ENCODE data around the gene ZCCHC3.
"Not testable (repeated sequence)": the region's sequence is repeated elsewhere in the genome, so short reads cannot be mapped to it uniquely, and the experiment has no call there.

Gene ZCCHC3, protein sequence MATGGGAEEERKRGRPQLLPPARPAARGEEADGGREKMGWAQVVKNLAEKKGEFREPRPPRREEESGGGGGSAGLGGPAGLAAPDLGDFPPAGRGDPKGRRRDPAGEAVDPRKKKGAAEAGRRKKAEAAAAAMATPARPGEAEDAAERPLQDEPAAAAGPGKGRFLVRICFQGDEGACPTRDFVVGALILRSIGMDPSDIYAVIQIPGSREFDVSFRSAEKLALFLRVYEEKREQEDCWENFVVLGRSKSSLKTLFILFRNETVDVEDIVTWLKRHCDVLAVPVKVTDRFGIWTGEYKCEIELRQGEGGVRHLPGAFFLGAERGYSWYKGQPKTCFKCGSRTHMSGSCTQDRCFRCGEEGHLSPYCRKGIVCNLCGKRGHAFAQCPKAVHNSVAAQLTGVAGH

DNA sequence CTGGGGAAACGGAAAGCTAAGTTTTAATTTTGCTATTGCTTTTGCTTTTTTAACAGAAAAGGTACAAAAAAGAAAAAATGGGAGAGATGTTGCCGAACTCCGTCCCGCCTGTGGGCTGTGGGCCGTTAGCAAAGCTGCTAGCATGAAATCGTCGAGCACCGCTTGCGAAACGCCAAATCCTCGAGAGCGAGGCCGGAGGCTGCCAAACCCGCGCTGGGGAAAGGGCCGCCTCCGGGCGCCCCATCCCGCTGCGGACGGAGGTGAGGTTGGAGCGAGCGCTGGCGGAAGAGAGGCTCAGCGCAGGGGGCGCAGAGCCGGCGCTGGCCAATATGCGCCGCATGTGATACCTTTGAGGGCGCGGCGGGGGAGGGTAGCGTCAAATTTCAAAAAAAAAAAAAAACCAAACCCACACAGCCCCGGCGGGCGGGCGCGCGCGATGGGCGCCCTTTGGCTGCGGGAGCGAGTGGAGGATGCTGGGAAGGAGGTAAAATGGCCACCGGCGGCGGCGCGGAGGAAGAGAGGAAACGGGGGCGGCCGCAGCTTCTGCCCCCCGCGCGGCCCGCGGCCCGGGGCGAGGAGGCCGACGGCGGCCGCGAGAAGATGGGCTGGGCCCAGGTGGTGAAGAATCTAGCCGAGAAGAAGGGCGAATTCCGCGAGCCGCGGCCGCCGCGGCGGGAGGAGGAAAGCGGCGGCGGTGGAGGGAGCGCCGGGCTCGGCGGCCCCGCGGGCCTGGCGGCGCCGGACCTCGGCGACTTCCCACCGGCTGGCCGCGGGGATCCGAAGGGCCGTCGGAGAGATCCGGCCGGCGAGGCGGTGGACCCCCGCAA, at the start of gene ZCCHC3:
ZCCHC3 (plus strand) TSS at position 473 of the 827 bp plus-strand sequence; CDS start at position 490, 17 bp downstream.
- peak; percentile 89 to 96 for DNase-seq

DNA sequence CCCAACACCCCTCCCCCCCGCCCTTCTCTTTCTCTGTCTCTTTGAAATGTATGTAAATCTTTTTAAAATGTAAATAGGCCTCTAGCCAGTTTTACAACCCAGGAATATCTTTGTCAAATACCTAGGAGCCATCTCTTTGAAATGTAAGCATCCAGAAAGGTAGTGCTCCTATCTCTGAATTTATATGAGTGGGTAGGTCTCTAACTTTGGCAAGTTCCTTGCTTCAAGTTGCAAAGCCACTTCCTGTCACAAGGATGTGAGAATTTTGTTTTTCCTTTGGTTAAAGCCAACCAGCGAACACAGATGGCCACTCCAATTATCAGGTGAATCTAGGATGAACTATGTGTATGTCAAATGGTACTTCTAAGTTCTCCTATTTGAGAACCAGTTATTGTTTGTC, 46.0 kb upstream of the ZCCHC3 start:
- DNase-seq = no peak

DNA sequence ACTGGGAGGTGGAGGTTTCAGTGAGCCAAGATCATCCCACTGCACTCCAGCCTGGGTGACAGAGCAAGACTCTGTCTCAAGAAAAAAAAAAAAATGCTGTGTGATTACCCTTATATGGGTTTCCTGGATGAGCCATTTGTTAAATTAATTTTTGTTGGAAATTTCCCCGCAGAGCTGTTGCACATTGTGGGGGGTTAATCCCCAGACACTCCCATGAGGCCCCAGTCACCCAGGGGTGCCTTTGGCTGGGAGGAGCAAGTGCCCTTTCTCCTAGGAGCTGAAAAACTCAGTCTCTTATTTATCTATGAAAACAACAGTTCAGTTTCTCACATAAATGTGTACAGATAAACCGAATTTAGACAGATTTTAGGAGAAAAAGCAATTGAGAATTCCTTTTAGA, 44.6 kb upstream of the ZCCHC3 start:
- no peak for DNase-seq

DNA sequence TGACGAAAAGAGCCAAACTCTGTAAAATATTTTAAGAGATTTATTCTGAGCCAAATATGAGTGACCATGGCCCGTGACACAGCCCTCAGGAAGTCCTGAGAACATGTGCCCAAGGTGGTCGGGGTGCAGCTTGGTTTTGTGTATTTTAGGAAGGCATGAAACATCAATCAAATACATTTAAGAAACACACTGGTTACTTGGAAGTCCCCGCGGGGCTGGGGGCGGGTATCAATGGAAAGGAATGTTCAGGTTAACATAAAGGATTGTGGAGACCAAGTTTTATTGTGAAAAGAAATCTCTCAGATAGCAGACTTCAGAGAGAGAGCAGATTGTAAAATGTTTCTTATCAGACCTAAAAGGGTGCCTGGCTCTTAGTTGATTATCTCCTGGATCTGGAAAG, 43.9 kb upstream of the ZCCHC3 start:
- DNase-seq = not testable (repeated sequence)

DNA sequence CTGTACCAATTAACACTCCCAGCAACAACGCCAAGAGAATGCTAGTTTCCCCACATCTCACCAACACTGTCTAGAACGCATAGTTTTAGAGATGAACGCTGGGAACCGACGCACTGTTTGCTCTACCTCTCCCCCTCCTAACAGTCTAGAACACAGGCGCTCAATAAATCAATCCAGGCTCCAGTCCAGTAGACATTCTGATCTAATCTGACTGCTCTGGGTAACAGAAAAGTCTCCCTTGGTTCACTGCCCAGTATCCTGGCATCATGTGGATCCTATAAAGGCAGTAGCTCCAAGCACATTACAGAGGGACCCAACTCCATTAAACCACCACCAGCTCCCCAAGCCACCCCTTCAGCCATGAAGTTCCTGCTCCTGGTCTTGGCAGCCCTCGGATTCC, 40.0 kb upstream of the ZCCHC3 start, which contains the start of gene DEFB132:
DEFB132 (plus strand) TSS at position 306 of the 400 bp plus-strand sequence; CDS start at position 361, 55 bp downstream.
- no peak for DNase-seq

DNA sequence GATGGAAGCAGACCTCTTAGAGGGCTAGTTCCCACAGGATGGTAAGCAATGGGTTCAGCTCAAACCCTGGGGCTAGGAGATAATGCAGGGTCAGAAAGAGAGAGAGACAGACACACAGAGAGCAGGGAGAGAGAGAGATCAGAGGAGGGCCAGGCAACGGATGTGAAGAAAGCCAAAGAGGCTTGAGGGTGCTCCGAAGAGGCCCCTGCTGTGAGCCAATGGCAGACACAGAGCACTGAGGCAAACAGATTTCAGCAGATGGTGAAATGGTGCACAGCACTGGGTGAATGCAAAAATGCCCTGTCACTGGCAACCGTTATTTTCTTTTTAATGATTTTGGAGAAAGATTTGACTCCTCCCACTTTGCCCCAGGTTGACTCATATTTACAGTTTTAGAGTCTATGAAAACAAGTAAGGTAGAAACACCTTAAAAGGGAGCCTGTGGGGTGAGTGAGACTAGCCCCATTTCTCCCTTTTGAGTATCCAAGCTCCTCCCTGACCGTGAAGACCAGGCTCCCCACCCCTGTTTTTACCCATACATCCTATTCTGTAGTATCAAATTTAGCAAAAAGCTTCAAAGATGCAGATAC, 39.0 kb upstream of the ZCCHC3 start:
- no peak for DNase-seq

DNA sequence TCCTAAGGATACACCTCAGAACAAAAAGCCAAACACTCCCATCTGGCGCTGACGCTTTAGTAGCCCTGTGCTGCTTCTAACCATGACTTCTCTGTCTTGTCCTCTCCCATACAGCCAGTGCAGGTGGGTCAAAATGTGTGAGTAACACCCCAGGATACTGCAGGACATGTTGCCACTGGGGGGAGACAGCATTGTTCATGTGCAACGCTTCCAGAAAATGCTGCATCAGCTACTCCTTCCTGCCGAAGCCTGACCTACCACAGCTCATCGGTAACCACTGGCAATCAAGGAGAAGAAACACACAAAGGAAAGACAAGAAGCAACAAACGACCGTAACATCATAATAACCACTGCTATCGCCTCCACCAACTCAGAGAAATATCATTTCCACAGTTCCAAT, 38.4 kb upstream of the ZCCHC3 start:
- peak in 1 of 2 experiments; percentile 22 for DNase-seq

DNA sequence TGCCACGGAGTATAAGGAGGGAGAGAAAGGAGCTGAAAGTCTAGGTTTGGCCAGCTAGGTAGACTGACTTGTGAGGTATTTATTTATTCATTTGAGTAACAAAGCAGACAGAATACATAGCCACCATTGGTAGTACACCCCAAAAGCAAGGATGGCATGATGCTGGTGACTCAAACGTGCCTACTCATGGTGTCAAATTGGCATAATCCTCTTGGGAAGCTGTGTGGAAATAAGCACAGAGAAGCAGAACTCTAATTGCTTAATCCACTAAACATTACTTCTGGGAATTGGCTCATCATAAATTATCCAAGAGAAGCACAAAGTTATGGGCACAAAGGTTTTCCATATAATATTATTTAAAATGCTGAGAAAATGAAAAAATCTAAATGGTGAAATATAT, 37.4 kb upstream of the ZCCHC3 start:
- DNase-seq = no peak

DNA sequence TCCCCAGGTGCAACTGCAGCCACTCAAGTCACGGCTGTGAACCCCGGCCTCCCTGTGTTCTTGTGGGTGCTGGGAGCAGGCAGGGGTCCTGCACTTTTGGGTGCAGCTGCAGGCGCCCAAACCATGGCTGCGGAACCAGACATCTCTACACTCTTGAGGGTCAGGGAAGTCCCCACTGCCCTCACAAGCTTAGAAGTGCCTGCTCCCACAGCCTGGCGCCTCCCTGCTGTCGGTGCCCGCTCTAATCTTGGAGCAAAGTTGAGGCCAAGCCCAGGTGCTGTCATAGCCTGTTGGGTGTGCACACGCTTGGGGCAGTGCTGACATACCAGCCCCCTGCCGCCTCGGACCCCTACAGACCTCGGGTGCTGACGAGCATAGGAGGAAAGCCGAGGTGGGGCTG, 33.7 kb upstream of the ZCCHC3 start:
- no peak for DNase-seq

DNA sequence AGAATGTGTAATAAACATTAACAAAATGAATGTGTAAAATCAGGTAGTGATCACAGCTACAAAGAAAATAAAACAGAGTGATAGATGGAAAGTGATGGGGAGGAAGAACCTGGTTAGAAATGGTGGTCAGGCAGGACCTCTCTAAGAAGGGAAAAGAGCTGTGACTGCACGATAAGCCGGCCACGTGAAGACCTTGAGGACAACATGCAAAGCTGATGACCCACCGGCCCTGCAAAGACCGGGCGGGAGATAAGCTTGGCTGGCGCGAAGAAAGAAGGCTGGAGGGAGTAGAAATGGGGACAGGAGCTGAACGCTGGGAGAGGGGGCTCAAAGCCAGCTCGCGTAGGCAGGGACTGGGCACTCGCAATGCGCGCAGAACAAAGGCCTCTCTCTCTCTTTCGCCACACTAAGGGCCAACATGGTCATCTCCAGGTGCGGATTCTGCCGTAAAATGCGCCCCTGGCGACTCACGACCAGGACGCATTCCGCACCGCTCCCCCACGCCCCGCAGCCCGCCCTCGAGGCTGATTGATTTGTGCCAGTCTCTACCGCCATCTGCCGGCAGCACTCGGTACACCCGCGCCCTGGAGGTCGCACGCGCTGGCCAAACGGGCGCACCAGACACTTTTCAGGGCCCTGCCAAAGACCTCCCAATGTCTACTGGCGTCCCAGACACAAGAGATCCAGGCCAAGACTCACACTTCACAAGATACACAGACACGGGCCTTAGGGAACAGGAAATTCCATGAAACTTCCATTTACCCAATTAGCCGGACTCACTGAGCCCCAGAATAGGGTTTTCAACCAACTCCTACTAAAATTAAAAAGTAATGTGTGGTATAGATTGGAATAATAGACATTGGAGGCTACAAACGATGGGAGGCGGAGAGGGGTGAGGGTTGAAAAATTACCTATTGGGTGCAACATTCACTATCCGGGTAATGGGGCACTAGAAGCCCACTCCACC, 30.5 kb upstream of the ZCCHC3 start:
- peak; percentile 84 to 92 for DNase-seq

DNA sequence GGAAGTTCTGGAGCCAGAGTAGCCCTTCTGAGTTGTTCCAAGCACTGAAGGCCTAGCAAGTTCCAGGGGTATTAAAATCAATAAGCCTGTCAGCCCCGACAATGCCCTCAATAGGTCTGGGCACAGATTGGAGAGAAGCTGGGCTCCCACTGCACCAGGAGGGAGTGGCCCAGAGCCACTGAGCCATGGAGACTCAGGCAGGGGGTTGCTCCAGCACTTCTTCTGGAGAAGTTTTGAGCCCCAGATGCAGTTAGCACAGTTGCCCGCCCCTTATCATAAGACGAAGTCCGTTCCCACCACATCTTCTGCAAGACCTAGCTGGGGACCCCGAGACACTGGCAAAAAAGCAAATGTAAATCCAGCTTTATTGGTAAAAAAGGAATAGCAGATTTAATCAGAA, 26.9 kb upstream of the ZCCHC3 start:
- no peak for DNase-seq

DNA sequence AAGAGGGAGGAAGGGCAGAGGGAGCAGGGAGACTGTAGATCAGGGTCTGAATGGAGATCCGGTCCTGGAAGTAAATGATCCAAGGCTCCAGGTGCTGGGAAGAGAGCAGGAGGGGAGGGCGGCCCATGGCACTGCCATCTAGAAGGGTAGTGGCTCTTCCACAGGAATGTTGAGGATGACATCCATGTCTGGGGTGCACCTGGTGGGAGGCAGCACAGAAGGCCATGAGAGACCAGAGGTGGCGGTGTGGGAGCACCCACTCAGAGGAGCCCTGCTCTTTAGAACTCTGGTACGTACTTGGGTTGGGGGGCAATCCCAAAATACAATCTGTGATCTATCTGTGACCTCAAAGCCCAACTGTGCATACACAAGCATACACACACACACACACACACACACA, 26.3 kb upstream of the ZCCHC3 start:
- DNase-seq = no peak

DNA sequence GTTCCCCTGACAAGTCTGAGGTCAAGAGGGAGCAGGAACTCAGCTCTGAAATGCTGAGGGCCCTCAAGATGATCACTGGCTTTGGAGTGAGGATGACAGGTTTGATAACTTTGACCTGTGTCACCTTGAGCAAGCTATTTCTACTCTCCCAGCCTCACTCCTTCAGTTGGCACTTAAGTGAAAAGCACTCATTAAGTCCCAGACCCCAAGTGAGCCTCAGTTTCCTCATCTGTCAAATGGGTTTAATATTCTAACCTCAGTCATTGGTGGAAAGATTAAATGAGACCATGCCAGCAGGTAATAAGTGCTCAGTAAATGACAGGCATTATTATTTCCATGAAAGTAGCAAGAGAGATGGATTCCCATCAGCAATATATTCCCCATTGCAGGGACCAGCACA, 25.8 kb upstream of the ZCCHC3 start:
- no peak for DNase-seq

DNA sequence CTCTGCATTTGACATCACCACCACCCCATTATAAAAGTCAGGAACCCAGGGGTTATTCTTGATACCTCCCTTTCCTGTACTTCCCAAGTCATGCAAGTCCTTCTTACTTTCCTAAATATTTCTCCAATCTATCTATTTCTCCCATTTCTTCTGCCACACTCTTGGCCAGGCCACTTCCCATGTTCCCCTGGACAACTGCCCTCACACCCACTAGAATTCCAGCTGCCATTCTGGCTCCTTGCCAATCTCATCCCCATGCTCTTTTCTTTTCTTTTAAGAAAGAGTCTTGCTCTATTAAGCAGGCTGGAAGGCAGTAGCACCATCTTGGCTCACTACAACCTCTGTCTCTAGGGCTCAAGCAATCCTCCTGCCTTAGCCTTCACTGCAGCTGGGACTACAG, 24.7 kb upstream of the ZCCHC3 start:
- no peak for DNase-seq

DNA sequence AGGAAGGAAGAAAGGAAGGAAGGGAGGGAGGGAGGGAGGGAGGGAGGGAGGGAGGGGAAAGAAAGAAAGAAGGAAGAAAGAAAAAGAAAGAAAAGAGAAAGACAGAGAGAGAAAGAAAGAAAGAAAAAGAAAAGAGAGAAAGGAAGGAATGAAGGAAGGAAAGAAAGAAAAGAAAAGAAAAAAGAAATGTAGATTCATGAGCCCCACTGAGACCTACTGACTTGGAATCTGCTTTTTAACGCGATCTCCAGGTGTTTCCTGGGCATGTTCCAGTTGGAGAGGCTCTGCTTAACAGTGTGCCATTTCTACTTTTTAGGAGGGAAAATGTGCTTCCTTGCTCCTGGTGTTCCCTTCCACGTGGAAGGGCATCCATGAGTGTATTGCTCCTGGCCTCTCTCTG, 23.5 kb upstream of the ZCCHC3 start:
- no peak for DNase-seq

DNA sequence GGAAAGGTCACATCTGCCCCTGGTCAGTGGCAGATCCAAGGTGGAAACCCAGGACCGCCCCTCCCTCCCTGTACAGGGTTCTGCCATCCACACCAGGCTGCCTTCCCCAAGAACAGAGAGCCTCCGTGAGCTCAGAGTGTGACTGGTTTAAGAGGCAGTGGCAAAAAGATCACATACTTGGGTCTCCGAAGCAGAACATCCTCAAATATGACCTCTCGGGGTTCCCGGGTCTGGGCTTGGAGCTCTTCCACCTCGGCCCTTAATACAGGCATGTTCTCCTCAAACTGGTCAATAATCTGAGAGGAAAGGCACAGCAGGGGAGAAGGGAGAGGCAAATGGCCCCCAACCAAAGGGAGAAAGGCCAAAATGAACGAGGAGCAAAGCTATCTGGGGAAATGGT, 21.6 kb upstream of the ZCCHC3 start:
- DNase-seq = no peak

DNA sequence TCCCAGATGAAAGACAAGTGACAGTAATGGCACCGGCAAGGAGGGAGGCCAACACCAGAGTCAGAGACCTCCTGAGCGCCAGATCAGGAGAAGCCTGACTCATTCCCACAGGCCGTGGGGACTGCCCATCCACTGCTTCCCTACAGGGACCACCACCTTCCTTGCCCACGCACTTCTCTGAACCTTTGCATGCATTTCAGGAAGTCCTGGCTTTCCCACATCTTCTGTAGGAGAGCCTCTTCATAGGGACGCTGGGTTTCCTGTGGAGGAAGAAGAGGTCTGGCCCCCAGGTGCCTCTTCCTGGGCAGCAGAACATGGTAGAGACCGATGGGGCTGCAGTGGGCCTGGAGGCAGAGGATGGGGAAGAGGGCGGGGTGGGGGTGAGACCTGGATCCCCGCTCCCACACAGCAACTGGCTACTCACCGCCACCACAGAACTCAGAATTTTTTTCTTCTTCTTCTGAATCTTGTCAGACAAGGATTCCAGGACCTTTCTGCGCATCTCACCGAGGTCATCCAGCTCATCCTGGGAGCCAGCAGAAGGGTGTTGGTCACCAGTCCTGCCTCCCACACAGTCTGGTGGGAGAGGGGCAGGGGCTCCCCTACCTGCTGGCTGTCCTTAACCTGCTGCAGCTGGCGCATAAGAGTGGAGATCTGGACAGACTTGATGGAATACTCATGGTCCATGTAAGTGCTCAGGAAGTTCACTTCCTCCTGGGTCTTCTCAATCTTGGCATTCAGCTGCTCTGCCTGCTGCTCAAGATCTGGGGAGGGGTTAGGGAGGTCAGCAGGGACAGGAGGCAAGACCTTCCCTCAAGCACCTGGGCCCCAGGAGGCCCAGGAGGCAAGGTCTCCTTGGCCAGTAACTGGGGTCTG, 20.5 kb upstream of the ZCCHC3 start:
- no peak for DNase-seq

DNA sequence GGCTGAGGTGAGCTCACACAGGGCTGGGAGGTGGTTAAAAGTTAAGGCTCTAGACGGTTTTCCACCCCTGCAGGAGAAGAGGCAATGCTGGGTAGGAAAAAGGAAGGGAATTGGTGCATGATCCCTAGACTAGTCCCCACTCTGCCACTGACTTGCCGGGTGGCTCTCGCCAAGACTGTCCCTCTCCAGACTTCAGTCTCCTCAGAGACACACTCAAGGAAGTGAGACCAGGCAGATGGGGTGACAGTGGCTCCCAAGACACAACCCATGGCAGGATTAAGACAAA, 19.9 kb upstream of the ZCCHC3 start:
- no peak for DNase-seq

DNA sequence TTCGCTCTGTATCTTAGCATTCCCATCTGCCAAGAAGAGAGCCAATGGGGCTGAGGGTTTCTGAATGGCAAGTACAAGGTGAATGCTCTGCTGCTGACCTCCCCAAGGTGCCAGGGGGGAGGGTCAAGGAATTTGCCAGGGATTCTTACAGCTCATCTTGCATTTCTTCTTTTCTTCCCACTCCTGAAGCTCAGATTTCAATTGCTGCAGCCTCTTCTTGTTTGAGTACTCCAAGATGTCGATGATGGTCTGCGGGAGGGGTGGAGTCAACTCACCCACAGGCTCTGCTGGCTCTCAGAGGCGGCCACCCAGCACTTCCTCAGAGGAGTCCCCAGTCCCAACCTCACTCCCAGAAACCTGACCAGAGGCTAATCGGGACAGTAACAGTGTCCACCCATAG, 19.2 kb upstream of the ZCCHC3 start:
- no peak for DNase-seq

DNA sequence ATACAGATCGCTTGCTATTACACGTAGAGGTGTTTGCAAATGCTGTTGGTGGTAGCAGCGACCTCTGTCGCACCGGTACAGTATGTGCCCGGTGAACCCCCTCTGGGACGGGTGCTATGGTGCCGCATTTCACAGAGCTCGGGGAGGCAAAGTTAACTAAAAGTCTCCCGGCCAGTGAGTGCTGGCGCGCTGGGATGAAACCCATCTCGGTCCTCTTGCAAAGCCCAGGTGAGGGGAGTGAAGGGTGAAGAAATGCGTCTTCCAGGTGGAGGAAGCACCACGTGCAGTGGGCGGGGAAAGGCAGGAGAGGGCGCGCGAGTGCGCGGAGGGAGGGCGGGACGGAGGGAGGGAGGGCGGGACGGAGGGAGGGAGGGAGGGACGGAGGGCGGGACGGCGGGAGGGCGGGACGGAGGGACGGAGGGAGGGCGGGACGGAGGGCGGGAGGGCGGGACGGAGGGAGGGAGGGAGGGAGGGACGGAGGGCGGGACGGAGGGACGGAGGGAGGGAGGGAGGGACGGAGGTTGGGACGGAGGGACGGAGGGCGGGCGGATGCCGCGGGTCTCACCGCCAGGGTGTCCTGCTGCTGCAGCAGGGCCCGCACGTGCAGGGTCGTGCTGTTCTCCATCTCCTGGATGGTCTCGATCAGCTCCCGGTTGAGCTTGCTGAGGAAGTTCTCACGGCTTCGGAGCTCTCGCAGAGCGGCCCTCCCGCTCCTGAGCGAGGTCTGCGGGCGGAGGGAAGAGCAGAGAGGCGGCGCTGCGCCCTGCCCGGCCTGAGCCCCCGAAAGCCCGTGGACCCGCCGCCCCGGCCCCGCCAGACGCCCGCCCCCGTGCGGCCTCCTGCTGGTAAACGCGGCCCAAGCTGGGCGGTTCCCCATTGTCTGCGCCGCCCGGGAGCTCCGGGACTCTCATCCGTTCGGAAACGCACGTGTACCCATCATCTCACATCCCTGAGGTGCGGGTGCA, 18.5 kb upstream of the ZCCHC3 start:
- DNase-seq = no peak
